Karpas-422 (cell line): ENCODE results near the gene TCF7L2. TPM values are rescaled to one million over a fixed set of nuclear protein-coding genes. Genes with fewer than 3 reads are reported as not detected.

Experiments used
- DNase-seq: peaks from one replicate; pipeline ENCODE4 v3.0.0-alpha.2; 2015
- H2AFZ ChIP-seq: fragments of 200-600 bp; sonication (generic); 2 replicates; pipeline ENCODE4 v1.6.1; 2014; ENCODE audit warnings: antibody characterized with exemption, low read length, mixed read lengths
- H3K27ac ChIP-seq: fragments of 200-600 bp; sonication (generic); 2 replicates; pipeline ENCODE4 v1.5.1; 2014; ENCODE audit warnings: mild to moderate bottlenecking, low read length, moderate library complexity
- H3K27me3 ChIP-seq: fragments of 200-600 bp; sonication (generic); 2 replicates; pipeline ENCODE4 v1.6.1; 2014; ENCODE audit warnings: low read length, mixed read lengths
- H3K36me3 ChIP-seq: fragments of 200-600 bp; sonication (generic); 2 replicates; pipeline ENCODE4 v1.6.1; 2014; ENCODE audit warnings: low read length, mixed read lengths; ENCODE audit not compliant: insufficient read depth
- H3K4me1 ChIP-seq: fragments of 200-600 bp; sonication (generic); 2 replicates; pipeline ENCODE4 v1.6.1; 2014; ENCODE audit warnings: mild to moderate bottlenecking, low read length, mixed read lengths
- H3K4me2 ChIP-seq: fragments of 200-600 bp; sonication (generic); 2 replicates; pipeline ENCODE4 v1.6.1; 2014; ENCODE audit warnings: low read length, low read depth, mild to moderate bottlenecking; ENCODE audit not compliant: poor library complexity, severe bottlenecking
- H3K4me3 ChIP-seq: fragments of 200-600 bp; sonication (generic); 2 replicates; pipeline ENCODE4 v1.5.1; 2014; ENCODE audit warnings: mild to moderate bottlenecking, antibody characterized with exemption, low read length, mixed read lengths
- H3K79me2 ChIP-seq: fragments of 200-600 bp; sonication (generic); 2 replicates; pipeline ENCODE4 v1.6.1; 2014; ENCODE audit warnings: mild to moderate bottlenecking, low read length, mixed read lengths
- H3K9ac ChIP-seq: fragments of 200-600 bp; sonication (generic); 2 replicates; pipeline ENCODE4 v1.6.0; 2014; ENCODE audit warnings: low read length
- H3K9me2 ChIP-seq: fragments of 200-600 bp; sonication (generic), shearing (Covaris generic); replicated peaks from 2 replicates; pipeline ENCODE4 v1.6.0; 2014; ENCODE audit warnings: mild to moderate bottlenecking, low read length, moderate library complexity; ENCODE audit not compliant: insufficient read depth
- H3K9me3 ChIP-seq: fragments of 300-700, 200-600 bp; sonication (generic); 2 replicates; pipeline ENCODE4 v1.6.1; 2014; ENCODE audit warnings: low read length, mixed read lengths
- H4K20me1 ChIP-seq: fragments of 200-600 bp; sonication (generic); 2 replicates; pipeline ENCODE4 v1.6.1; 2014; ENCODE audit warnings: mild to moderate bottlenecking, antibody characterized with exemption, low read length, low read depth; ENCODE audit not compliant: insufficient read depth
- total RNA-seq: library from RNA; depleted of rRNA; stranded (reverse); fragments of >200 nt; shearing (Covaris generic); gene quantifications from 2 replicates; pipeline ENCODE4 v1.2.3, GENCODE V29; 2014; ENCODE audit warnings: low replicate concordance

TCF7L2 gene
- total RNA-seq, 1 experiment from 2014 or later = not detected

DNA sequence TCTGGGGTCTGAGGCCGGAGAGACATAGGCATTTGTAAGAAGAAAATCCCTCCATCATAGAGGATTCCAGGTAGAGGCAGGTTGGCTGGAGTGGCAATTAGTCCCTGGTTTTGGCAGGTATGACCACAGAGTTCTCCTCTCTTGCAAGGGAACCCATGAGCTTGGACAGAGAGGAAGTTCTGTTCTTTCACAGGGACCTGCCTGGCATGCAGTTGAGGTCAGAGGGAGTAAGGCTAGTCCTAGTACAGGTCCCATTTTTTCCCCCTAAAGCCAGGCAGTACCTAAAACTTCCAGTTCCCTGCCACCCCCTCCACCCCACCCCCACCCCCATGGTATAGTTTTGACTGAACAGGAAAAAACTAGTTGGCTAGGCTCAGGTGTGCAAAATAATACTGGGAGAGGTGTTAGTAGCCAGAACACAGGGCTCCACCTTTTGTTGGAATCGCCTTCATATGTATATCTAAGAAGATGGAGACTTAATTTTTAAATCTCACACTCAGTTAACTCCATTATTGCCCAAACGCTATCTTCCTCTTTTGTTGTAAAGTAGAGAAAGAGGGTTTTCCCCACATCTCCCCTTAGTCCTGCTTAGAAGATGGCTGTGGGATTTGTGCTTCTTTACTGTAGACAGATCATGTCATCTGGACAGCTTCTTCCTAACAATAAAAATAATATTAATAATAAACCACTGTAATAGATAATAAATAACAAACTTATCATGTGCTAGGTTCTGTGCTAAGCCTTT lies 188.1 kb downstream of the TCF7L2 start:
- H3K9me2 ChIP-seq = no peaks in the 10 kb centered on the region
- no peaks in the 10 kb centered on the region for H3K79me2 ChIP-seq
- H3K9ac ChIP-seq = no peak overlapping the region
- H3K4me2 ChIP-seq = no peak overlapping the region
- H3K9me3 ChIP-seq = no peaks in the 10 kb centered on the region
- no peak for DNase-seq
- no peaks in the 10 kb centered on the region for H3K4me1 ChIP-seq
- no peak overlapping the region for H2AFZ ChIP-seq
- no peak overlapping the region for H3K4me3 ChIP-seq
- H3K27me3 ChIP-seq = no peaks in the 10 kb centered on the region
- H3K36me3 ChIP-seq = no peaks in the 10 kb centered on the region
- no peaks in the 10 kb centered on the region for H4K20me1 ChIP-seq
- no peak overlapping the region for H3K27ac ChIP-seq

DNA sequence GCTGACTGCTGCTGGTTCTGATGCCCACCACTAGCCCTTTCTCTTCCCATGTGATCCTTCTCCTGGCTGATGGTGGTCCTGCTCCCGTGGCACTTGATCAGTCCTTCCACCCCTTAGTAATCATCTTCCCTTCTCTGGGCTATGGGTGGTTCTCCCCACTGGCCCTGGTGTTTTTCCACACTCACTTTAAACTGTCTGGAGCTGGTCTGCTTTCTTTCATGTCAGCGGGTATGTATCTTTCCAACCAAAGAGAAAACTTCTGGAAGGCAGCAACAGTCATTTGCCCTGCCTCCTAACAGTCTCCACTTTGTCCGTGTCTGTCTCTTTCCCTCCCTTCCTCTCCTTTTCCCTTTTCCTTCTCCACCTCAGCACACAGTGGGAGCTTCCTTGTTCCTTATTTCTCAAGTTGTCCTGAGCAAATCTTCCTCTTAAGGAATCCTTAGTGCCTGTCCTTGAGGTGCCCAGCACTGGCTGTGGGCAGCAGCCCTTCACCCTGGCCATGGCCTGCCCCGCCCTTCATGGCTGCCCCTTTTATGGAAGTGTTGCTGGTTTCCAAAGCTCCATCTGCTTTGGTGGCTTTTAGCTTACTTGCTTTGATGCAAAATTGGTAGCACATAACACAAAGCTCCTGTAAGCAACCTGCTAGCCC lies 189.0 kb downstream of the TCF7L2 start:
- Histone ChIP-seq H3K9ac (no peak overlapping the region), H3K9me3 (no peaks in the 10 kb centered on the region), H3K4me2 (no peak overlapping the region), H4K20me1 (no peaks in the 10 kb centered on the region), H2AFZ (no peak overlapping the region), H3K4me3 (no peak overlapping the region), H3K27me3 (no peaks in the 10 kb centered on the region), H3K4me1 (no peaks in the 10 kb centered on the region), H3K36me3 (no peaks in the 10 kb centered on the region), H3K27ac (no peak overlapping the region), H3K9me2 (no peaks in the 10 kb centered on the region), H3K79me2 (no peaks in the 10 kb centered on the region)
- no peak for DNase-seq

DNA sequence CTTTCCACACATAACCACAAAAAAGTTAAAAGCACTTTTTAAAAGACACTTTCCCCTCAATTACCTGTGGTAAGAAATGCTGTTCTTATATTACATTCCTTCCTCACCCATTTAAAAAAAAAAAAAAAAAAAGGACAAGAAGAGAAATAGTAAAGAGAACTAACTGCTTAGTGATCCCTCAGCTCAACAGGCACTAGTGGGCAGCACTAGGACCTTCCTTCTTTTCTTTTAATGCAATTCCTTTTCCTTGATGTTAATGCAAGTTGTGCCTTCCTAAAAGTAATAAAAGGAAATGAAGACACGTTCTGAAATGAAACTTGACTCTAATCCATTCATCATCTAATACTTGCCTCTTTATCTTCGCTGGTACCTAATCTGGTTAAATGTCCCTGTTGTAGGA lies 189.7 kb downstream of the TCF7L2 start:
- no peaks in the 10 kb centered on the region for H3K4me1 ChIP-seq
- no peak overlapping the region for H3K4me3 ChIP-seq
- no peak overlapping the region for H3K4me2 ChIP-seq
- no peaks in the 10 kb centered on the region for H3K79me2 ChIP-seq
- H3K27me3 ChIP-seq = no peaks in the 10 kb centered on the region
- DNase-seq = no peak
- no peak overlapping the region for H3K27ac ChIP-seq
- no peaks in the 10 kb centered on the region for H4K20me1 ChIP-seq
- H3K9me2 ChIP-seq = no peaks in the 10 kb centered on the region
- no peaks in the 10 kb centered on the region for H3K36me3 ChIP-seq
- H3K9ac ChIP-seq = no peak overlapping the region
- H3K9me3 ChIP-seq = no peaks in the 10 kb centered on the region
- no peak overlapping the region for H2AFZ ChIP-seq

DNA sequence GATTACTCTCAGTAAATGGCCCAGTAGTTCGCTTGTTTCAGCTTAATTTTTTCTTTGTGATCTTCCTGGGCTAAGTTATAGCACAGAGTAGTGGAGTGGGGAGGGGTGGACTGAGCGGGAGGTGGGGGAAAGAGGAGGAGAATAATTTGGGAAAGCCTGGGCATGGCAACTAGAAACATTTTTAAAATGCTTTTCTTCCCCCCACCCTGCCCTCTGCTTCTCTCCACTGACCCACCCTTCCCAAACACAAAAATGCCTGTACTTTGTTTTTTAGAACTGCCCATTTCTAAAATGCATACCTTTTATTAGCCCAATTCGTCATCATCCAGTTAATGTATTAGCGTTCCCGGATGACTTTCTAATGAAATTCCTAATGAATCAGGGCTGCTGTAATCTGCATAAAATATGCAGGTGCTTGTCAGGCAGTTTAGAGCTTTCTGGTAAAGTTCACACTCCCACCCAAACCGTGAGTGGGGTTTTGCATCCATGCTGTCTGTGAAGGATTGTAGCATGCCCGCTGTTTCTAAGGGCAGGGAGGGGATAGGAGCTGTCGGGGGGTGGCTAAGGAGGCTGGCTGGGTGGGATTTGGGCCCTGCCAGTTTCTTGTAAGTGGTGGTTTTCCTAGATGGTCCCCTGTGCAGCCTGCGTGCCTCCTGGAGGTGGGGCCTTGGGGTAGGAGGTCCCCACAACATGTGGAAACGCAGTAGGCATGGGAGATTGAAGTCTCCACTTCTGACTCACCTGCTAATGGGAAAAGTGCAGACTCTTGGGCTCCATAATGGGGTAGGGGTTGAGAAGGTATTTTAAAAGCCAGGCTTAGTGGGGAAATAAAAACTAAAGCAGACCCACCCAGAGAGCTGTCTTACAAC lies 190.3 kb downstream of the TCF7L2 start:
- no peaks in the 10 kb centered on the region for H3K4me1 ChIP-seq
- no peaks in the 10 kb centered on the region for H3K27me3 ChIP-seq
- H3K4me3 ChIP-seq = no peak overlapping the region
- no peaks in the 10 kb centered on the region for H3K36me3 ChIP-seq
- H3K9ac ChIP-seq = no peak overlapping the region
- no peaks in the 10 kb centered on the region for H3K9me2 ChIP-seq
- no peak for DNase-seq
- H4K20me1 ChIP-seq = no peaks in the 10 kb centered on the region
- H3K27ac ChIP-seq = no peak overlapping the region
- H3K4me2 ChIP-seq = no peak overlapping the region
- no peak overlapping the region for H2AFZ ChIP-seq
- H3K9me3 ChIP-seq = no peaks in the 10 kb centered on the region
- no peaks in the 10 kb centered on the region for H3K79me2 ChIP-seq

DNA sequence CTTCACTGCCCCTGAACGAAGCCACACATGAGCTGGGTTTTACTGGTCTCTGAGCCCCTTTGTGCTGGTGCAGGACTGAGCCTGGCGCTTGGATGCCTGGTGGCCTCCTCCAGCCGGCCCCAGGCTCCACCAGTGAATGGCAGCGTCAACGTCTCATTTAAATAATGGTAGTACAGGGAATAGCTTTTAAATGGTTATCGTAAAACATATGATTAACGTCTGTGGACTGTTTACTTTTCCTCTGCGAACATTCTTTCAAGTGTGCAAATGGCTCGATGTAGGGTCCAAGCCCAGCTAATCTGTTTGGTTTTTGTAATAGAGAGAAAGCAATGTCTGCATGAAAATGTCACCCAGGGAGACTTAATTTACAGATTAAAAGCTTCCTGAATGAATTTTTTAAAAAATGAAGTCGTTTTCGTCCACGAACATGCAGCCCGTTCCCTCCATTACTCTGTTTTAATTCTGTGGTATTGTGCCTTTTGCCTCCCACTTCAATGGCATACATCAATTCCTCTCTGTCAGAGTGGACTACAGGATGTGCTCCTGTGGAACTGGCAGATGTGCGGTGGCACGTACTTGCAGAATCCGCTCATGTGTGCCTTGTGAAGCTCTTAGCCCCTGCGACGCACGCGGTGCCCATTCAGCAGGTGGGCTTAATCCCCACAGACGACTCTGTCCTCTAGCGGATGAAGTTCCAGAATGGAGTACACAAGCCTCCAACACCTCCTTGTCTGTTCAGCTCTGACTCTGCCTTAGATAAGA lies 192.7 kb downstream of the TCF7L2 start:
- H3K9me3 ChIP-seq = no peaks in the 10 kb centered on the region
- H3K27me3 ChIP-seq = no peaks in the 10 kb centered on the region
- DNase-seq = no peak
- no peaks in the 10 kb centered on the region for H3K36me3 ChIP-seq
- no peaks in the 10 kb centered on the region for H4K20me1 ChIP-seq
- H3K4me3 ChIP-seq = no peak overlapping the region
- H3K4me2 ChIP-seq = no peak overlapping the region
- no peak overlapping the region for H2AFZ ChIP-seq
- H3K79me2 ChIP-seq = no peaks in the 10 kb centered on the region
- H3K27ac ChIP-seq = no peak overlapping the region
- H3K9ac ChIP-seq = no peak overlapping the region
- H3K4me1 ChIP-seq = no peaks in the 10 kb centered on the region
- H3K9me2 ChIP-seq = no peaks in the 10 kb centered on the region

DNA sequence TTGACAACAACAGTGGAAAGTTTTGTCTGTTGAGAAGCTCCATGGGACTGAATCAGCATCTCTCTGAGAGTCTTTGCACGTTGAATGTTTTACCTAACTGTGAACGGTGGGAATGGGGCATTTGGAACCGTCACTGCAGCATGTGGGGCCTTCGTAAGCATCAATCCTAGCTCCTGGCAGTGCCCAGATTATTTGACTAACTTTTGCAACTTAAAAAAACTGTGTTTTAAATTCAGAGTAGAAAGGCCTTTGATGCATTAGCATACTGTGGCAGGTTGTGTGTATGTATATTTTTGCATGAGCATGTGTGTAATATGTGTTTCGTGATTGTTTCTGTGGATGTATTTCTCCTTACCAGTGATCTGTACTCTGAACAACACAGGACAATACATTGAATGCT lies 194.5 kb downstream of the TCF7L2 start:
- H2AFZ ChIP-seq = no peak overlapping the region
- no peak overlapping the region for H3K27ac ChIP-seq
- H3K4me2 ChIP-seq = no peak overlapping the region
- DNase-seq = no peak
- no peaks in the 10 kb centered on the region for H3K4me1 ChIP-seq
- no peaks in the 10 kb centered on the region for H3K27me3 ChIP-seq
- no peaks in the 10 kb centered on the region for H3K9me2 ChIP-seq
- H3K9me3 ChIP-seq = no peaks in the 10 kb centered on the region
- H3K9ac ChIP-seq = no peak overlapping the region
- no peaks in the 10 kb centered on the region for H3K79me2 ChIP-seq
- H4K20me1 ChIP-seq = no peaks in the 10 kb centered on the region
- H3K36me3 ChIP-seq = no peaks in the 10 kb centered on the region
- no peak overlapping the region for H3K4me3 ChIP-seq

DNA sequence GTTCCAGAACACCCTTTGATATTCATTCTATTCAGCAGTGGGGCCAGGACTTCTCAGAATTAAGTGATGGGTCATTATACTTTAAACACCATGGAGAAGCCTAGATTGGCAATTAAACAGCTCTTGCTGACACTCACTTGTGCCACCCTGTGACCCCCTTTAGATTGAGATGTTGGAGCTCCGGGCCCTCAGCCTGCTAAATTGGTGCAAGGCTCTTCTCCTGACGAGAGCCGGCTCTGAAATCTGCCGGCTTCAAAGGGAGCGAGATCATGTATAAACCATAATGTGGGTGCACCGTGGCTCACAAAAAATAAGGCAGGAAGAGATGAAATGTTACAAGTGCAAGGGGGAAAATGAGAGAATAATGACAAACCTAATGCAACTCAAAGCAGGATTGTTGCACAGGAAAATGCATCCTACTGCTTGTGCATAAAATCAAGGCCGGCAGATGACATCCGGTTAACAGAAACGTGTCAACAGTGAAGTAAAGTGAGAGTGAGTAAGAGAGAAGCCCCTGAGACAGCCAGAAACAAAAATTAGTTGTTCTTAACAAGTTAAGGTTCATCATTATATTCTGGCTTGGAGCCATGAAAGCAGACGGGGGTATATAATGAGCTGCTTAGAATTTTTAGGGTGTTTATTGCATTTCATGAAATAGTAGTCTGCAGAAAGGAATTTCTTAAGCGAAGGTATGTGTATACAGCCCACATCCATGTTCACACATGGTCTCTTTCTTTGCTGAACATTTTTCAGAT lies 198.2 kb downstream of the TCF7L2 start:
- H3K9me3 ChIP-seq = no peaks in the 10 kb centered on the region
- H3K27ac ChIP-seq = no peak overlapping the region
- no peak for DNase-seq
- no peaks in the 10 kb centered on the region for H3K4me1 ChIP-seq
- H3K36me3 ChIP-seq = no peaks in the 10 kb centered on the region
- H3K9ac ChIP-seq = no peak overlapping the region
- no peak overlapping the region for H3K4me3 ChIP-seq
- H3K4me2 ChIP-seq = no peak overlapping the region
- H3K9me2 ChIP-seq = no peaks in the 10 kb centered on the region
- H2AFZ ChIP-seq = no peak overlapping the region
- no peaks in the 10 kb centered on the region for H4K20me1 ChIP-seq
- H3K79me2 ChIP-seq = no peaks in the 10 kb centered on the region
- H3K27me3 ChIP-seq = no peaks in the 10 kb centered on the region
